ENCODE results near the gene STUB1.

DNA sequence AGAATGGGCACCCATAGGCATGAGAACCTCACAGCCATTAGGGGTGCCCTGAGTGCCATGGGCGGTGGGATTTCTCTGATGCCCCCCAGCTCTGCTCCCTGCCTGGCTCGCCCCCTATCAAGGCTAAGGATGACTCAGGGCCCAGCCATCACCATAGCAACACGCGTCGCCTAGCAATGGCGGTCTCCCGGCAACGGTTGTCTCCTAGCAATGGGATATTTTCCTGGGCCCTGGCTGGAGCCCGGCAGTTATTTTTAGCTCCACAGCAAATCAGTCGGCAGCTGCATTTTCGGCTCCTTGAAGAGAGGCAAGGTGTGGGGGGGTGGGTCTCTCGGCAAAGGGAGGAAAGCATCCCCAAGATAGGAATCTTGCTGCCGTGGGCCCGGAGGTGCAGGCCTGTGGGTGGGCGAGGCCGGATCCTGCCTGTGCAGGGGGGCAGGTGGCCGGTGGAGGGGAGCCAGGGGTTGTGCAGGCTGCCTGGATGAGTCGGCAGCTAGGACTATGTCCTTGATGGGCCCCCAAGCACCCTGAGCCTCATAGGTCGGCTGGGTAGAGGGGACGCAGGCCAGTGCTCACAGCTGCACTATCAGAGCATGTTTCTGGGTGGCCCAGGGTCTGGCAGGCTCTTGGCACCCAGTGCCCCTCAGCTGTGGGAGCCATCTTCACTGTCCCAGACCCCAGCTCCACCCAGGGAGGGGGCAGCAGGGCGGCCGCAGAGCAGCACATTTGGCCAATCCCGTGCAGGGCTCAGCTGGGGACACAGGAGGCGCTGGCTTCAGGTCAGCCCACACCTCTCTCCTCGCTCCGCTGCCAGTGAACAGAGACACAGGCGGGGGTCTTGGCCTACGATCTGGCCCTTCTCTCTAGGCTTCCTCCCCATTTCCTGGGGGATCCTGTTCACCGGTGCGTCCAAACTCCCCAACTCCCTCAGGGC, 29.6 kb downstream of the STUB1 start:
- TF ChIP-seq, protein P1, sequence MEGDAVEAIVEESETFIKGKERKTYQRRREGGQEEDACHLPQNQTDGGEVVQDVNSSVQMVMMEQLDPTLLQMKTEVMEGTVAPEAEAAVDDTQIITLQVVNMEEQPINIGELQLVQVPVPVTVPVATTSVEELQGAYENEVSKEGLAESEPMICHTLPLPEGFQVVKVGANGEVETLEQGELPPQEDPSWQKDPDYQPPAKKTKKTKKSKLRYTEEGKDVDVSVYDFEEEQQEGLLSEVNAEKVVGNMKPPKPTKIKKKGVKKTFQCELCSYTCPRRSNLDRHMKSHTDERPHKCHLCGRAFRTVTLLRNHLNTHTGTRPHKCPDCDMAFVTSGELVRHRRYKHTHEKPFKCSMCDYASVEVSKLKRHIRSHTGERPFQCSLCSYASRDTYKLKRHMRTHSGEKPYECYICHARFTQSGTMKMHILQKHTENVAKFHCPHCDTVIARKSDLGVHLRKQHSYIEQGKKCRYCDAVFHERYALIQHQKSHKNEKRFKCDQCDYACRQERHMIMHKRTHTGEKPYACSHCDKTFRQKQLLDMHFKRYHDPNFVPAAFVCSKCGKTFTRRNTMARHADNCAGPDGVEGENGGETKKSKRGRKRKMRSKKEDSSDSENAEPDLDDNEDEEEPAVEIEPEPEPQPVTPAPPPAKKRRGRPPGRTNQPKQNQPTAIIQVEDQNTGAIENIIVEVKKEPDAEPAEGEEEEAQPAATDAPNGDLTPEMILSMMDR (IDR thresholded peaks at IDR 0.05), result no peak
- no peak for TF ChIP-seq POLR2A (IDR thresholded peaks at IDR 0.05)
- TF ChIP-seq POLR2AphosphoS5 (IDR thresholded peaks at IDR 0.05; ENCODE audit: insufficient read depth in 1 of 2, low read depth in 1 of 2), result no peak

All from vagina (tissue), 2 donors.